Prostate gland (tissue), 2 donors: ENCODE data around the gene ASB15.

Source experiments
- POLR2A ChIP-seq: fragments of 450-650 bp; IDR thresholded peaks from one replicate; pipeline ENCODE4 v1.6.1; 2016; ENCODE audit warnings: antibody characterized with exemption, mild to moderate bottlenecking
- POLR2AphosphoS5 ChIP-seq: sonication (generic); formaldehyde crosslinking; IDR thresholded peaks from one replicate; pipeline ENCODE4 v1.6.1; 2017; ENCODE audit warnings: antibody characterized with exemption
- TF ChIP-seq, protein P1 (sequence below), 4 experiments: fragments of 200-600 bp in 2 of 4; fragments of 450-650 bp in 2 of 4; sonication (generic) in 2 of 4; IDR thresholded peaks; 1 replicate in 3 of 4; 2 replicates in 1 of 4; pipeline ENCODE4 v1.5.1; 2016 to 2019; ENCODE audit warnings: antibody characterized with exemption in 4 of 4, mild to moderate bottlenecking in 2 of 4, moderate library complexity in 2 of 4

DNA sequence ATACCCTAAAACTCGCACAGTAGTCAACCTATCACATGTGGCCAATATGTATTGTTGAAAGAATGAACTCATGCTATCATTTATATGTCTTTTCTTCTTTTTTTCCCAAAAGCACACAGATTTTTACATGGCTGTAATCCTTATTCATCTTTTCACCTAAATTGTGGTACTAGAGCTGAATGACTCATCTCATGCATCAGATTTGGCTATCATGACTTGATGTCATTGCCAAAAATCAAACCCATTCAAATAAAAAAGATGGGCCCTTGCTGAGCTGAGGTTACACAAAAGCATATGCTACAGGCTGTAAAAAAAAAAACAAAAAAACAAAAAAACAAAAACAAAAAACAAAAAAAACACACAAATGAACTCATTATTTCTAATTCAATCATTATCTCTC is 50.8 kb downstream of the ASB15 start:
- TF ChIP-seq, protein P1, sequence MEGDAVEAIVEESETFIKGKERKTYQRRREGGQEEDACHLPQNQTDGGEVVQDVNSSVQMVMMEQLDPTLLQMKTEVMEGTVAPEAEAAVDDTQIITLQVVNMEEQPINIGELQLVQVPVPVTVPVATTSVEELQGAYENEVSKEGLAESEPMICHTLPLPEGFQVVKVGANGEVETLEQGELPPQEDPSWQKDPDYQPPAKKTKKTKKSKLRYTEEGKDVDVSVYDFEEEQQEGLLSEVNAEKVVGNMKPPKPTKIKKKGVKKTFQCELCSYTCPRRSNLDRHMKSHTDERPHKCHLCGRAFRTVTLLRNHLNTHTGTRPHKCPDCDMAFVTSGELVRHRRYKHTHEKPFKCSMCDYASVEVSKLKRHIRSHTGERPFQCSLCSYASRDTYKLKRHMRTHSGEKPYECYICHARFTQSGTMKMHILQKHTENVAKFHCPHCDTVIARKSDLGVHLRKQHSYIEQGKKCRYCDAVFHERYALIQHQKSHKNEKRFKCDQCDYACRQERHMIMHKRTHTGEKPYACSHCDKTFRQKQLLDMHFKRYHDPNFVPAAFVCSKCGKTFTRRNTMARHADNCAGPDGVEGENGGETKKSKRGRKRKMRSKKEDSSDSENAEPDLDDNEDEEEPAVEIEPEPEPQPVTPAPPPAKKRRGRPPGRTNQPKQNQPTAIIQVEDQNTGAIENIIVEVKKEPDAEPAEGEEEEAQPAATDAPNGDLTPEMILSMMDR (IDR thresholded peaks at IDR 0.05): no peak
- TF ChIP-seq POLR2A (no peak), POLR2AphosphoS5 (no peak)
